ENCODE measurements around the gene HIPK2. TPM values are rescaled to one million over a fixed set of nuclear protein-coding genes. Genes with fewer than 3 reads are reported as not detected.

Gene HIPK2
- total and polyA plus RNA-seq, 7 donors: 18.1 to 166 (median 78.5) TPM

GRCh38 chr7:139708541-139708940 lies 69.3 kb downstream of the HIPK2 start:
- no peak for TF ChIP-seq CTCF (IDR thresholded peaks at IDR 0.05)
- intact Hi-C loops (cut with DNase I): no loop called here
- peaks cover 61% of the 10 kb centered on the region for H3K4me1 ChIP-seq
- DNase-seq (no peak), ATAC-seq (peak in 3 of 4 donors; percentile 16 to 50 (median 47))
- no peak overlapping the region for H3K4me3 ChIP-seq
- H3K27me3 ChIP-seq (ENCODE audit: insufficient read depth in 3 of 3, low read length in 2 of 3): no peaks in the 10 kb centered on the region
- no peak overlapping the region for H3K27ac ChIP-seq
- no peaks in the 10 kb centered on the region for H3K9me3 ChIP-seq
- H3K36me3 ChIP-seq (ENCODE audit: insufficient read depth in 1 of 2, low read depth in 1 of 2): peaks cover 0 to 25% of the 10 kb centered on the region in 2 donors
- 49 to 66% (median 55%) methylated on average over 6 of the region's 6 CpGs for WGBS, 3 donors

GRCh38 chr7:139706837-139707236 lies 71.0 kb downstream of the HIPK2 start:
- Histone ChIP-seq H3K4me3 (no peak overlapping the region), H3K27ac (peak overlapping the region; percentile 23), H3K36me3 (ENCODE audit: insufficient read depth in 1 of 2, low read depth in 1 of 2) (peaks cover 0 to 18% of the 10 kb centered on the region in 2 donors), H3K4me1 (peaks cover 67% of the 10 kb centered on the region), H3K9me3 (no peaks in the 10 kb centered on the region), H3K27me3 (ENCODE audit: insufficient read depth in 3 of 3, low read length in 2 of 3) (no peaks in the 10 kb centered on the region)
- DNase-seq (no peak), ATAC-seq (no peak)
- WGBS, 3 donors: 71 to 82% (median 72%) methylated on average over 9 of the region's 9 CpGs
- intact Hi-C loops (cut with DNase I): no loop called here
- TF ChIP-seq CTCF (IDR thresholded peaks at IDR 0.05): no peak

- intact Hi-C loops (cut with DNase I): no loop called here
- 71 to 79% (median 76%) methylated on average over 8 of the region's 8 CpGs for WGBS, 3 donors
- peaks cover 0 to 13% of the 10 kb centered on the region in 2 donors for H3K36me3 ChIP-seq (ENCODE audit: insufficient read depth in 1 of 2, low read depth in 1 of 2)
- ATAC-seq (no peak), DNase-seq (no peak)
- H3K4me1 ChIP-seq: peaks cover 50% of the 10 kb centered on the region
- TF ChIP-seq CTCF (IDR thresholded peaks at IDR 0.05): no peak
- H3K27ac ChIP-seq: no peak overlapping the region
- H3K9me3 ChIP-seq: no peaks in the 10 kb centered on the region
- H3K27me3 ChIP-seq (ENCODE audit: insufficient read depth in 3 of 3, low read length in 2 of 3): no peaks in the 10 kb centered on the region
- H3K4me3 ChIP-seq: no peak overlapping the region
Observed at GRCh38 chr7:139704308-139704879, 73.4 kb downstream of the HIPK2 start.

GRCh38 chr7:139703487-139704307 lies 74.1 kb downstream of the HIPK2 start:
- Histone ChIP-seq H3K4me3 (no peak overlapping the region), H3K27ac (peak overlapping the region; percentile 48), H3K4me1 (peaks cover 43% of the 10 kb centered on the region), H3K27me3 (ENCODE audit: insufficient read depth in 3 of 3, low read length in 2 of 3) (no peaks in the 10 kb centered on the region), H3K9me3 (no peaks in the 10 kb centered on the region), H3K36me3 (ENCODE audit: insufficient read depth in 1 of 2, low read depth in 1 of 2) (peaks cover 0 to 13% of the 10 kb centered on the region in 2 donors)
- 62 to 68% (median 62%) methylated on average over 5 of the region's 5 CpGs for whole genome bisulfite sequencing, 3 donors
- no peak for DNase-seq
- no peak for TF ChIP-seq CTCF (IDR thresholded peaks at IDR 0.05)
- intact Hi-C loops (cut with DNase I): no loop called here
- peak; percentile 64 to 87 (median 76) for ATAC-seq

Data from psoas muscle (tissue), 8 donors.